A549 treated with CpdA at 1 μM for 4 hours (cell line): ENCODE data around the gene CCL18. TPM values are rescaled to one million over a fixed set of nuclear protein-coding genes. Genes with fewer than 3 reads are reported as not detected.

Experiments
- total RNA-seq: library from RNA; stranded (reverse); fragments of 200-300 nt; extraction: Qiagen RNA extraction; gene quantifications from 5 replicates; pipeline ENCODE4 v1.2.3, GENCODE V29; 2022; ENCODE audit warnings: low read depth

The CCL18 gene, protein sequence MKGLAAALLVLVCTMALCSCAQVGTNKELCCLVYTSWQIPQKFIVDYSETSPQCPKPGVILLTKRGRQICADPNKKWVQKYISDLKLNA
- total RNA-seq, result not detected in 5 replicates

DNA sequence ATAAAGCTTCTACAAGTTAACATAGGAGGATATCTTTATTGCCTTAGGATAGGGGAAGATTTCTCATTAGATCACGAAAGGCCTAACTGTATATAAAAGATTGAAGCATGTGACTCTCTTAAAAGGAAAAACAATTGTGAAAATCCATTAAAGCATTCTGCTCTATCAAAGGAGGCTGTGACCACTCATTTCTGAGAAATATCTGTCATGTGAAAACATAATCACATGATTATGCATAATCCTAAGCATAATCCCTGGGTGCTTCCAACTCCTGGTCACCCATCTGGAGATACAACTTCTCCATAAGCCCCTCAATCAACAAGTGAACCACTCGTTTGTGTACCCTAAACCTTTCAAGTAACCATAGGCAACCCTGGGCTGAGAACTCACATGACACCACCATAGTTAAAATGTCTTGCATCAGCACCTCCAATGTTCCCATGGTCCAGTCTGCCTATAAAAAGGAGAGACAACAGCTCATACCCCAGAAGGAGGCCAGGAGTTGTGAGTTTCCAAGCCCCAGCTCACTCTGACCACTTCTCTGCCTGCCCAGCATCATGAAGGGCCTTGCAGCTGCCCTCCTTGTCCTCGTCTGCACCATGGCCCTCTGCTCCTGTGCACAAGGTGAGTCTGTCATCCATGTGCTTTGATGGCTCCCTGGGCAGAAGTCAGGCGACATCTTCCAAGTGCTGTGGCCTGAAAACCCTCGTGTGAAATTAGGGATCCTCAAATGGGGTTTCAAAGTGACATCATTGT is at the start of gene CCL18:
CCL18 (plus strand) TSS at position 487 of the 756 bp plus-strand sequence; CDS start at position 558, 71 bp downstream.

DNA sequence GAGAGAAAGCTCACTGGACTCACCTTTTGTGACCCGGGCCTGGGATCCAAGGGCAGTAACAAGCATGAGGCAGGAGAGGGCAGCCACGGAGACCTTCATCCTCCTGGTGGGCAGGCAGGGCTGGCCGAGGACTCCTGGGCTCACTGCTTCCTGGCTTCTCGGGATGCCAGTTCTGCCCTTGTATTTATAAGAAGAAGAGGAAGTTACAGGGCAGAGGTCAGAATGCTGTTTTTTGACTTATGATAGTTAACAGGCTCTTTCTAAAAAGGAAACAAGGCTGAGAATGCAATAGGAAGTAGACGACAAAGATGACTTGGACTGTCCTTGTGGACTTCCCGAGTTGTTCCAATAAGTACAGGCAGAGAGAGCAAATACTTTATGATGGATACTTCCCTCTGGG is 46.3 kb upstream of the CCL18 start, which contains the start of gene CCL23:
CCL23 (minus strand) TSS at position 174 of the 400 bp plus-strand sequence; CDS start at position 99, 75 bp downstream.

DNA sequence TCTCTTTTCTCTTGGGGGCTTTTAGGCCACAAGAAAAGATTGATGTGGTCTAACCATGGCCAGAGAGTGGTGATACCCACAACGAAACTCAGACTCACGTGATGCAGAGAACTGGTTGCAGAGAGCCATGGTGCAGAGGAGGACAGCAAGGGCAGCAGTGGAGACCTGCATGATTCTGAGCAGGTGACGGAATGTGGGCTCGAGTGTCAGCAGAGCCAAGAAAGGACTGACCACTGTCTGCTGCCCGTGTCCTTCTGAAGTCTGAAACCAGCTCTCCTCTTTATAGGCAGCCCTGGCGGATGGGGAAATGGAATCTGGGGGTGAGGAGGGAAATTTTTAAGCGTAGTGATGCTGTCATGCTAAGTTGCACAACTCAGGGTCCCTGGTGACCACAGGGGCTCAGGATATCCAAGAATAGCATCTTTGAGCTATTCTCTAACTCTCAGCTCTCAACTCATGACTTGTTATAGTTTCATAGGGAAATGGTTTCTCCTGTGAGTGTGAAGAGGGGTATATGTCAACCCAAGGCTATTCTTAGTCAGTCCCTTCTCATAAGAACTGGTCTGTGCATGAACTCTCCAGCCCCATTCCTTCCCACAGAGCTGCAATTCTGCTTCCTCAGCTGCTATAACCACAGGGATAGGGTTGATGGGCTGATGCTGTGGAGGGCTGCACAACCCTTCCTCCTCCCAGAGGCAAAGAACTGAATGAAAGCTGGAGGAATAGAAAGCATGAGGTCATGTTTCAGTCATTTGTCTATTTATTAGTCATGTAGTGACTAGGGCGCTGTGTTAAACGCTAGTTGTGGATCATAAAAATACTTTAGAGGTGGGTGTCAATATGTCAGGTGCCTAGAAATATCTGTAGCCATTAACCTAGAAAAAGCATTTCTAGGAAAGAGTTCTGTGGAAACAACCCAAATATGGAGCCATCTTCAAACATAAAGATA is 26.1 kb downstream of the CCL18 start, which contains the start of gene CCL3:
CCL3 (minus strand) TSS at position 256 of the 949 bp plus-strand sequence; CDS start at position 171, 85 bp downstream.

DNA sequence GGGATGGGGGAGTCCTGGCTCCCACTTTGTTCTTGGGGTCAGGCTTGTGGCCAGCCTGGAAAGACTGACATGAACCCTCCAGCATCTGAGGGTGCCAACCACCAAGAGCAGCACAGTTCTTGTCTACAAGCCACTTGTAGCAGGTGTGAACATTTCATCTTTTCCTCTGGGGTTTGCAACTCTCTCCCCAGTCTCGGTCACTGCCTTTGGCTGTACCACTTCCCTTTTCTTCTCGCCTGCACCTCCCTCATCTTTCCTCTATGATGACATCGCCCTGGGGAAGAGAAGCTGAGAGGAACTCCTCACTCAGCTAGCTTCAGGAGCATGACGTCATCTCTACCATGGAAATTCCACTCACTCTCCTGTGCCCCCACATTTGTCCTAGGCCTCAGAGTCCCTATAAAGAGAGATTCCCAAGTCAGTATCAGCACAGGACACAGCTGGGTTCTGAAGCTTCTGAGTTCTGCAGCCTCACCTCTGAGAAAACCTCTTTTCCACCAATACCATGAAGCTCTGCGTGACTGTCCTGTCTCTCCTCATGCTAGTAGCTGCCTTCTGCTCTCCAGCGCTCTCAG is 39.4 kb downstream of the CCL18 start, which contains the start of gene CCL4:
CCL4 (plus strand) TSS at position 427 of the 575 bp plus-strand sequence; CDS start at position 506, 79 bp downstream.

Other genes with a start within 250 kb of the CCL18 start
- not detected in 5 replicates for gene HEATR9, start 195.4 kb upstream of the CCL18 start, total RNA-seq
- 1.1 to 2.1 TPM (median 1.7 TPM) in 5 replicates for gene CCL5, start 183.9 kb upstream of the CCL18 start, total RNA-seq
- gene RDM1, start 133.5 kb upstream of the CCL18 start, total RNA-seq, result 2.6 to 3.4 TPM (median 2.8 TPM) in 5 replicates
- gene LYZL6, start 120.6 kb upstream of the CCL18 start, total RNA-seq, result not detected in 5 replicates
- gene CCL16, start 82.8 kb upstream of the CCL18 start, total RNA-seq, result not detected in 5 replicates
- gene CCL14, start 77.5 kb upstream of the CCL18 start, total RNA-seq, result not detected in 5 replicates
- not detected in 5 replicates for gene CCL15, start 62.7 kb upstream of the CCL18 start, total RNA-seq
- gene CCL23, start 46.3 kb upstream of the CCL18 start, total RNA-seq, result not detected in 5 replicates
- gene CCL3, start 25.9 kb downstream of the CCL18 start, total RNA-seq, result not detected in 5 replicates
- gene CCL4, start 39.6 kb downstream of the CCL18 start, total RNA-seq, result not detected in 5 replicates
- 1.9 to 3.7 TPM (median 3.5 TPM) in 5 replicates for gene TBC1D3B, start 112.4 kb downstream of the CCL18 start, total RNA-seq
- gene CCL3L1, start 132.5 kb downstream of the CCL18 start, total RNA-seq, result not detected in 5 replicates
- gene CCL4L2, start 146.8 kb downstream of the CCL18 start, total RNA-seq, result not detected in 5 replicates
- 0.09 to 0.19 TPM (median 0.15 TPM) in 3 of 5 replicates, not detected in the others for gene TBC1D3I, start 200.3 kb downstream of the CCL18 start, total RNA-seq